Endothelial cell (in vitro differentiated cells): ENCODE data around the gene EIF6. TPM values are rescaled to one million over a fixed set of nuclear protein-coding genes. Genes with fewer than 3 reads are reported as not detected.

ENCODE experiments used
- DNase-seq: peaks from one replicate; pipeline ENCODE4 v3.0.0; 2021; ENCODE audit warnings: low spot score
- H3K27ac Mint-ChIP-seq: one replicate; pipeline ENCODE4 v1.8.0; 2021; ENCODE audit warnings: mixed read lengths, inconsistent platforms; ENCODE audit not compliant: unreplicated experiment
- H3K27me3 Mint-ChIP-seq: one replicate; pipeline ENCODE4 v1.8.0; 2021; ENCODE audit warnings: mild to moderate bottlenecking, moderate library complexity, mixed read lengths, inconsistent platforms; ENCODE audit not compliant: unreplicated experiment
- H3K36me3 Mint-ChIP-seq: one replicate; pipeline ENCODE4 v1.8.0; 2021; ENCODE audit warnings: mild to moderate bottlenecking, low read depth, mixed read lengths, inconsistent platforms; ENCODE audit not compliant: unreplicated experiment
- H3K4me1 Mint-ChIP-seq: one replicate; pipeline ENCODE4 v1.8.0; 2021; ENCODE audit warnings: mild to moderate bottlenecking, mixed read lengths, inconsistent platforms; ENCODE audit not compliant: unreplicated experiment
- H3K4me3 Mint-ChIP-seq: one replicate; pipeline ENCODE4 v1.8.0; 2021; ENCODE audit warnings: mild to moderate bottlenecking, mixed read lengths, inconsistent platforms; ENCODE audit not compliant: unreplicated experiment
- H3K9me3 Mint-ChIP-seq: one replicate; pipeline ENCODE4 v1.8.0; 2021; ENCODE audit warnings: mixed read lengths, inconsistent platforms; ENCODE audit not compliant: unreplicated experiment
- CTCF ChIP-seq: fragments of 200-600 bp; sonication (generic); IDR thresholded peaks from one replicate; pipeline ENCODE4 v1.5.0; 2021; ENCODE audit warnings: antibody characterized with exemption; ENCODE audit not compliant: unreplicated experiment
- total RNA-seq: library from RNA; stranded (reverse); fragmentation: NEBNext Ultra II Directional; extraction: Animal tissue kit (Norgen Biotek cat#: 25700); gene quantifications from one replicate; pipeline ENCODE4 v1.2.1, GENCODE V29; 2021; ENCODE audit not compliant: unreplicated experiment

EIF6 gene
- total RNA-seq, 1 donor from 2014 or later: 120 TPM

- no peak for DNase-seq
- peaks cover 24% of the 10 kb centered on the region for H3K4me1 Mint-ChIP-seq
- TF ChIP-seq CTCF: no peak
- H3K9me3 Mint-ChIP-seq: no peaks in the 10 kb centered on the region
- H3K27ac Mint-ChIP-seq: no peak overlapping the region
- H3K36me3 Mint-ChIP-seq: peaks cover 3% of the 10 kb centered on the region
- peaks cover 16% of the 10 kb centered on the region for H3K27me3 Mint-ChIP-seq
- no peak overlapping the region for H3K4me3 Mint-ChIP-seq
These were observed 16.1 kb upstream of the EIF6 start for GRCh38 chr20:35300469-35301262.

GRCh38 chr20:35299780-35300179, 15.2 kb upstream of the EIF6 start:
- Mint-ChIP-seq H3K4me1 (peaks cover 23% of the 10 kb centered on the region), H3K27ac (no peak overlapping the region), H3K4me3 (no peak overlapping the region), H3K9me3 (no peaks in the 10 kb centered on the region), H3K36me3 (peaks cover 3% of the 10 kb centered on the region), H3K27me3 (peaks cover 15% of the 10 kb centered on the region)
- DNase-seq: no peak
- TF ChIP-seq CTCF: no peak

- peaks cover 3% of the 10 kb centered on the region for H3K36me3 Mint-ChIP-seq
- H3K27ac Mint-ChIP-seq: no peak overlapping the region
- H3K27me3 Mint-ChIP-seq: peaks cover 16% of the 10 kb centered on the region
- no peaks in the 10 kb centered on the region for H3K9me3 Mint-ChIP-seq
- no peak for TF ChIP-seq CTCF
- no peak overlapping the region for H3K4me3 Mint-ChIP-seq
- peaks cover 18% of the 10 kb centered on the region for H3K4me1 Mint-ChIP-seq
- no peak for DNase-seq
These were observed 13.7 kb upstream of the EIF6 start for GRCh38 chr20:35298264-35298663.

- Mint-ChIP-seq H3K27me3 (peaks cover 16% of the 10 kb centered on the region), H3K9me3 (no peaks in the 10 kb centered on the region), H3K36me3 (peaks cover 3% of the 10 kb centered on the region), H3K27ac (no peak overlapping the region), H3K4me1 (peaks cover 18% of the 10 kb centered on the region), H3K4me3 (no peak overlapping the region)
- no peak for TF ChIP-seq CTCF
- DNase-seq: no peak
These were observed 13.2 kb upstream of the EIF6 start for GRCh38 chr20:35297740-35298139.

GRCh38 chr20:35297155-35297554, 12.6 kb upstream of the EIF6 start:
- Mint-ChIP-seq H3K4me1 (peaks cover 18% of the 10 kb centered on the region), H3K9me3 (no peaks in the 10 kb centered on the region), H3K27me3 (peaks cover 16% of the 10 kb centered on the region), H3K36me3 (peaks cover 3% of the 10 kb centered on the region), H3K27ac (no peak overlapping the region), H3K4me3 (no peak overlapping the region)
- no peak for DNase-seq
- no peak for TF ChIP-seq CTCF
